ENCODE measurements around the gene POLE.

DNA sequence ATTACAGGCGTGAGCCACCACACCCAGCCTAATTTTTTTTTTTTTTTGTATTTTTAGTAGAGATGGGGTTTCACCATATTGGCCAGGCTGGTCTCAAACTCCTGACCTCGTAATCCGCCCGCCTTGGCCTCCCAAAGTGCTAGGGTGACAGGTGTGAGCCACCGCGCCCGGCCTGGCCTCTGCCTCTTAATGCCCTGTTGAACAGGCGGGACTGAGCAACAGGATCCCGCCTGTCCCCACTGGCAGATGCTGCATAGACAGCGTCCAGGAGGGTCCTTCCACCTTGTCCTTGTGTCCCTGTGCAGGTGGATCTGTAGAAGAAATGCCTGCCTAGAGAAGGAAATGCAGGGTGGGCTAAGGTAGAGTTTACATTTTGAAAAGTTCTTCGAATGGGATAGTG lies 29.2 kb upstream of the POLE start:
- TF ChIP-seq EZH2phosphoT487 (IDR thresholded peaks at IDR 0.05; ENCODE audit: insufficient read depth, low read depth) (no peak), EZH2 (IDR thresholded peaks at IDR 0.05; ENCODE audit: insufficient read depth, poor library complexity, severe bottlenecking) (no peak)
